CD4-positive, alpha-beta T cell (primary cell): ENCODE data around the gene POPDC2. TPM values are rescaled to one million over a fixed set of nuclear protein-coding genes. Genes with fewer than 3 reads are reported as not detected.

Experiments
- ATAC-seq: fragments of 200-7000 bp; cut with Tn5 transposase; one replicate; pipeline ENCODE4 v1.10.0; 2022; ENCODE audit warnings: mild to moderate bottlenecking; ENCODE audit not compliant: poor library complexity
- CTCF ChIA-PET: fragments of 350-600 bp; sonication (Branson Sonifier 250); formaldehyde crosslinking; loops from one replicate; lab custom pipeline; 2021; ENCODE audit warnings: antibody characterized with exemption, inconsistent platforms; lab: Charles Lee
- POLR2A ChIA-PET: fragments of 350-600 bp; sonication (Branson Sonifier 250); formaldehyde crosslinking; loops from one replicate; lab custom pipeline; 2021; ENCODE audit warnings: antibody characterized with exemption, inconsistent platforms; lab: Charles Lee
- DNase-seq, 14 experiments: peaks; one replicate each; pipeline ENCODE4 v3.0.0-alpha.2; 2013 to 2020; ENCODE audit warnings: mixed read lengths in 2 of 14
- H3K27ac ChIP-seq, 2 donors: one replicate each; pipeline versions ENCODE4 v1.5.1 to v1.7.0; 2013; ENCODE audit warnings: low read length in 2 of 2, low read depth in 1 of 2, mild to moderate bottlenecking in 1 of 2
- H3K27me3 ChIP-seq, 2 experiments: 1 replicate in 1 of 2; 2 replicates in 1 of 2; pipeline versions ENCODE4 v1.6.1 to v1.7.0; 2013; ENCODE audit warnings: low read length in 2 of 2, control low read depth in 1 of 2, mild to moderate bottlenecking in 1 of 2, moderate library complexity in 1 of 2; ENCODE audit not compliant: insufficient read depth in 2 of 2, control insufficient read depth in 1 of 2
- H3K36me3 ChIP-seq: one replicate; pipeline ENCODE4 v1.6.1; 2013; ENCODE audit warnings: low read length, control low read depth; ENCODE audit not compliant: insufficient read depth
- H3K4me1 ChIP-seq: one replicate; pipeline ENCODE4 v1.6.1; 2013; ENCODE audit warnings: low read length, control low read depth; ENCODE audit not compliant: insufficient read depth
- H3K4me3 ChIP-seq: one replicate; pipeline ENCODE4 v1.5.1; 2013; ENCODE audit warnings: mild to moderate bottlenecking, low read length, moderate library complexity
- H3K9me3 ChIP-seq, 2 experiments: 1 replicate in 1 of 2; 2 replicates in 1 of 2; pipeline versions ENCODE4 v1.6.1 to v1.7.0; 2013; ENCODE audit warnings: low read length in 2 of 2, mild to moderate bottlenecking in 2 of 2, control low read depth in 1 of 2, moderate library complexity in 1 of 2; ENCODE audit not compliant: control insufficient read depth in 1 of 2, insufficient read depth in 1 of 2
- H3K27ac Mint-ChIP-seq: one replicate; pipeline ENCODE4 v1.8.0; 2020; ENCODE audit warnings: mixed read lengths
- H3K27me3 Mint-ChIP-seq: one replicate; pipeline ENCODE4 v1.8.0; 2021; ENCODE audit warnings: mixed read lengths
- H3K36me3 Mint-ChIP-seq: one replicate; pipeline ENCODE4 v1.8.0; 2021; ENCODE audit warnings: low read depth, mixed read lengths
- H3K4me1 Mint-ChIP-seq: one replicate; pipeline ENCODE4 v1.8.0; 2021; ENCODE audit warnings: low read depth, mixed read lengths
- H3K4me3 Mint-ChIP-seq: one replicate; pipeline ENCODE4 v1.8.0; 2020; ENCODE audit warnings: mild to moderate bottlenecking, mixed read lengths
- H3K9me3 Mint-ChIP-seq: one replicate; pipeline ENCODE4 v1.8.0; 2020; ENCODE audit warnings: mixed read lengths
- CTCF ChIP-seq: fragments of 200-600 bp; IDR thresholded peaks from one replicate; pipeline ENCODE4 v1.8.0; 2022; ENCODE audit warnings: antibody characterized with exemption, mild to moderate bottlenecking
- intact Hi-C, 2 experiments: fragments of 100-400 bp; cut with DNase I in 1 of 2; cut with micrococcal nuclease in 1 of 2; formaldehyde crosslinking; loops; one replicate each; pipeline versions ENCODE4 v1.15.1 to v1.9.0; 2023 to 2025; cut with DNase I, micrococcal nuclease
- total RNA-seq, 174 experiments: library from RNA in 2 of 174; stranded (reverse) in 2 of 174; gene quantifications; one replicate each; pipeline ENCODE4 v1.2.3 and lab custom pipeline; 2021 to 2026

Gene POPDC2
- total RNA-seq, 2 experiments from 2014 or later, result 2.6 to 3.5 TPM

DNA sequence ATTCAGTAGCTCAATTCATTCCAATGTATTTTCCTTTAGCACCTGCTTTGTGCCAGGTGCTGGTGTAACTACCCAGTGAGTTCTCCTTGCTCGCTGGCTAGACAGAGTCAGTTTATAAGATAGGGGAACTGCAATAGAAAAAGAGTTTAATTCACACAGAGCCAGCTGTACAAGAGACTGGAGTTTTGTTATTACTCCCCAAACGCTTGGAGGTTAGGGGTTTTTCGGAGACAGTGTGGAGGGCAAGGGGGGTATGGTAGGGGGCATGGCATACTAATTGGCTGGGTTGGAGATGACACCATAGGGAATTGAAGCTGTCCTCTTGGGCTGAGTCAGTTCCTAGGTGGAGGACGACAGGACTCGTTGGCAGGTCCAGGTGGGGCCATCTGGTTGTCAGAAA is 37.0 kb upstream of the POPDC2 start:
- H3K4me1 Mint-ChIP-seq, result peaks cover 14% of the 10 kb centered on the region
- CTCF ChIA-PET, result interaction anchor here (1.5 kb wide), 1 partner anchor 21 kb away, joined by 6 read pairs; the partner anchor contains the start of gene COX17

DNA sequence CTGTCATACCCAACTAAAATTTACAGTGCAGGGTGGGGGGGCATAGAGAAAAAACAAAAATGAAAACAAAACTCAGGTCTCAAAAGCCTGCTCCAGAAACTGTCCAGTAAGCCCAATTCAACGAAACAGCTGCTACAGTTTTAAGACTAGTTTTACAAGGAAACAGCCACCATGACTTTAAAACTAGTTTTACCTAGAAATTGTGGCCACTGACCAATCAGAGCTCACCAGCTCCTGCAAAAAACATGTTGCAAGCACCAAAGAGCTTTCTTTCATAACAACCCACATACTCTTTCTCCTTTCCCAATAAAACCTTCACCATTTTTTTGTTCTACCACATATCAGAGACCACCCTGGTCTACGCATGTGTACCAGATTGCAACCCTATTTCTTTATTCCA is 35.1 kb upstream of the POPDC2 start:
- Histone ChIP-seq H3K27me3 (no peaks in the 10 kb centered on the region), H3K4me3 (no peak overlapping the region), H3K27ac (no peak overlapping the region), H3K4me1 (peaks cover 5% of the 10 kb centered on the region), H3K36me3 (no peaks in the 10 kb centered on the region), H3K9me3 (no peaks in the 10 kb centered on the region)
- H3K4me1 Mint-ChIP-seq, result peaks cover 7% of the 10 kb centered on the region
- H3K4me3 Mint-ChIP-seq, result no peak overlapping the region
- H3K36me3 Mint-ChIP-seq, result no peaks in the 10 kb centered on the region
- ATAC-seq (no peak), DNase-seq (no peak)
- H3K9me3 Mint-ChIP-seq, result no peaks in the 10 kb centered on the region
- ChIA-PET POLR2A (no interaction called here), CTCF (no interaction called here)
- TF ChIP-seq CTCF, result no peak
- no peak overlapping the region for H3K27ac Mint-ChIP-seq
- H3K27me3 Mint-ChIP-seq, result no peaks in the 10 kb centered on the region
- intact Hi-C loops, result no loop called here

More for the DNA sequence above, 37.0 kb upstream of the POPDC2 start:
- ATAC-seq (no peak), DNase-seq (no peak)
- Mint-ChIP-seq H3K36me3 (no peaks in the 10 kb centered on the region), H3K9me3 (no peaks in the 10 kb centered on the region), H3K27me3 (no peaks in the 10 kb centered on the region), H3K27ac (no peak overlapping the region), H3K4me3 (no peak overlapping the region)
- intact Hi-C loops, result no loop called here
- Histone ChIP-seq H3K27me3 (no peaks in the 10 kb centered on the region), H3K4me3 (no peak overlapping the region), H3K4me1 (peaks cover 18% of the 10 kb centered on the region), H3K36me3 (no peaks in the 10 kb centered on the region), H3K27ac (no peak overlapping the region), H3K9me3 (no peaks in the 10 kb centered on the region)
- no peak for TF ChIP-seq CTCF
- POLR2A ChIA-PET, result no interaction called here

- Mint-ChIP-seq H3K4me3 (no peak overlapping the region), H3K27ac (no peak overlapping the region), H3K36me3 (no peaks in the 10 kb centered on the region), H3K9me3 (no peaks in the 10 kb centered on the region), H3K4me1 (no peaks in the 10 kb centered on the region), H3K27me3 (no peaks in the 10 kb centered on the region)
- Histone ChIP-seq H3K4me1 (no peaks in the 10 kb centered on the region), H3K4me3 (no peak overlapping the region), H3K27ac (no peak overlapping the region), H3K9me3 (peaks cover 0 to 6% of the 10 kb centered on the region in 2 experiments), H3K27me3 (no peaks in the 10 kb centered on the region), H3K36me3 (no peaks in the 10 kb centered on the region)
- ChIA-PET CTCF (interaction anchor here (1.4 to 1.6 kb wide), 2 partner anchors 9 kb away, joined by 3 to 5 read pairs; no protein-coding TSS in a partner anchor), POLR2A (interaction anchor here (0.7 kb wide), 1 partner anchor 11 kb away, joined by 3 read pairs; no protein-coding TSS in a partner anchor)
- ATAC-seq (no peak), DNase-seq (peak in 2 of 14 experiments; percentile 19 to 22)
- TF ChIP-seq CTCF, result no peak
- intact Hi-C loops, result no loop called here
These were observed 29.8 kb upstream of the POPDC2 start for GRCh38 chr3:119690043-119690656.
